Measurements from ENCODE around the gene CADM4.

CADM4 gene

GRCh38 chr19:43634068-43634467 is 5.6 kb downstream of the CADM4 start:
- DNase-seq (ENCODE audit: low read depth) = no peak

DNA sequence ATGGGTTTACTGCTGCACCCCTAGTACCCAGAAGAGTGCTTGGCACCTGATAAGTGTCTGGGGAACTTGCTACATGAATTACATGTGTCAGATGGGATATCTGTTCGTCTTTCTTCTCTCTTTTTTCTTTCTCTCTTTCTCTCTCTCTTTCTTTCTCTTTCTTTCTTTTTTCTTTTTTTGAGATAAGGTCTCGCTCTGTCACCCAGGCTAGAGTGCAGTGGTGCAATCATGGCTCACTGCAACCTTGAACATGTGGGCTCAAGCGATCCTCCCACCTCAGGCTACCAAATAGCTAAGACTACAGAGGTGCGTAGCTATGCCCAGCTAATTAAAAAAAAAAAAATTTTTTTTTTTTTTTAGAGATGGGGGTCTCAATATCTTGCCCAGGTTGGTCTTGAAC is 6.1 kb downstream of the CADM4 start:
- DNase-seq (ENCODE audit: low read depth) = no peak

- DNase-seq (ENCODE audit: low read depth) = no peak
These were observed 8.2 kb downstream of the CADM4 start for GRCh38 chr19:43631491-43631890.

- no peak for DNase-seq (ENCODE audit: low read depth)
These were observed 10.9 kb downstream of the CADM4 start for GRCh38 chr19:43628646-43629326.

DNA sequence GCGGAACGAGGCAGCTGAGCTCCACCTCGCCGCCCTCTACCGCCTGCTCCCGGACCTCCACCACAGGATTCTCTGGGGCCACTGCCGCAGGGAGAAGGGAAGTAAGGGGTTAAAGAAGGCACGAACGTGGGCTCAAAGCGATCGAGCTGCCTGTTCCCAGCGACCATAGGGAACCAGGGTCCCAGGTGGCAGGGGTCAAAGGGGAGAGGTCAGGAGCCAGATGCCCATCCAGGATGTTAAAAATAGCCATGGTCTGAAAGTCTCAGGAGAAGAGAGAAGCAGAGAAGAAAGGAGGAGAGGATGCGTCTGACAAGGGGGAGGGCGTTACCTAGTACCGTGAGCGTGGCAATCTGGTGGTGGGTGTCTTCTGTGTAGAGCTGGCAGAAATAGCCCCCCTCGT is 12.8 kb downstream of the CADM4 start:
- DNase-seq (ENCODE audit: low read depth) = no peak

DNA sequence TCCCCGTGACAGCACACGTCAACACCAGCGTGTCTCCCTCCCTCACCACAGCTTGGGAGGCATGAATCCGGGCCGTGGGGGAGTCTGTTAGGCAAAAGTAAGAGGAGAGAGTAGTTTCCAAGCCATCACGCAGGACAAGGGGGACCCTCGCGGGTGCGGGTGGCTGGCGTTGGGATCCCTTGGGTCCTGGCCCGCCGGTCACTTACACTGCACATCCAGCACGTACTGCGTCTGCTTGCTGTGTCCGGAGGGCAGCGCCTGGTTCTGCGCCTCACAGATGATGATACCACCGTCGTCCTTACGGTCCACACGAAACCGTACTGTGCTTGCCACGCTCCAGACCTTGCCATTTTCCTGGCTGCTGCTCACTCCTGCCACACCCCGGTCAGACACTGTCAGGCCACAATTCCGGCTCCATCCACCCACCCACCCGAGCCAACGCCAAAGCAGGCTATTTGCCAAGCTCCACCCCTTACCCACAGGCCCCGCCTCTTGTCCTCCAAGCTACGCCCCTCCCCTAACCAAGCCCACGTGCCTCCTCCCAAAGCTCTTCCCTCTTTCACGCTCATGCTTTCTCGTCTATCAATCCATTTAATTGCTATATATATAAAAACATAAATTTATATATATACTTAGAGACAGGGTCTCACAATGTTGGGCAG is 13.6 kb downstream of the CADM4 start:
- no peak for DNase-seq (ENCODE audit: low read depth)

DNA sequence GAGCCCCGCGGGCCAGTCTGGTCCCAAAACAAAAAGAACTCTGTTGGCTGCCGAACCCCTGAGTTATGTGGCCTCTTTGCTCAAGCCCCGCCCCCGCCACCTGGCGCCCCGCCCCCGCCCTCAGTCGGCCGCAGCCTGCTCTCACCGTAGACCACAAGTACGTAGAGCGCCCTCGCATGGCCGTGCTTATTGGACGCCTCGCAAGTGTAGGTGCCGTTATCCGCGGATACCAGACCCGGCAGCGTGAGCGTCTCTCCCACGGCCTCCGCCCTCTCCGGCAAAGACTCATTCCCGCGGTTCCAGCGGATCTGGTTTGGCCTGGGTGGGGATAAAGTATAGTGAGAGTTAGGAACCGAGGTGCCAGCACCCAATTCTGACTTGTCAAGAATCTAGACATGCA is 14.7 kb downstream of the CADM4 start:
- peak; percentile 81 for DNase-seq (ENCODE audit: low read depth)

DNA sequence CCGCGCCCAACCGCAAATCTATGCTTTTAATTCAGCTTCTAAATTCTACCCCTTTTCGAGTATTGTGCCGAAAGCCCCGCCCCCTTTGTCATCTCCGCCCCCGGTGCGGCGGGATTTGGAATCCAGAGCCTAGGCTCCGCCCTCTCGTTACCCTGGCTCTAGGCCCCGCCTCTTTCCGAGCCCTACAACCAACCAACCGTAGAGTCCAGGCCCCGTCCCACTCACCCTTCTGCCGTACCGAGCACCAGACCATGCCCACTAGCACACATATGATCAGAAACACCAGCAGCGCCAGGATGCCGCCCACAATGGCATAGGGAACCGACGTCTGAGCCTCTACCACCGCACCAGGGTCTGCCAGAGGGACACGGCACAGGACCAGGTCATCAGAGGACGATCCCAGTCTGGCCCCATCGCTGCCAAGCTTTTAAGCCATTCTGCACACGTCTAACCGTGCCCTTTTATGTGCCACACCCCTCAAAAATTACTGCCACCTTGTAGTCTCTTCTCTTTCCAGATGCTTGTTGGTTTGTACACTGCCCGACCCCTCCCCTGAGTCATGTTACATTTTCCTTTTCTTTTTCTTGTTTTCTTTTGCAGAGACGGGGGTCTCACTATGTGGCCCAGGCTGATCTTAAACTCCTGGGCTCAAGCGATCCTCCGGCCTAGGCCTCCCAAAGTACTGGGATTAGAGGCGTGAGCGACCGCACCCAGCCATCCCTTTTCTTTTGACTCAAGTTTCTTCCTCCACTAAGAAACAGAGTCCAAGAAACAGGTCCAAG is 15.6 kb downstream of the CADM4 start:
- DNase-seq (ENCODE audit: low read depth) = peak; percentile 6

- DNase-seq (ENCODE audit: low read depth) = no peak
These were observed 16.7 kb downstream of the CADM4 start for GRCh38 chr19:43622956-43623355.

DNA sequence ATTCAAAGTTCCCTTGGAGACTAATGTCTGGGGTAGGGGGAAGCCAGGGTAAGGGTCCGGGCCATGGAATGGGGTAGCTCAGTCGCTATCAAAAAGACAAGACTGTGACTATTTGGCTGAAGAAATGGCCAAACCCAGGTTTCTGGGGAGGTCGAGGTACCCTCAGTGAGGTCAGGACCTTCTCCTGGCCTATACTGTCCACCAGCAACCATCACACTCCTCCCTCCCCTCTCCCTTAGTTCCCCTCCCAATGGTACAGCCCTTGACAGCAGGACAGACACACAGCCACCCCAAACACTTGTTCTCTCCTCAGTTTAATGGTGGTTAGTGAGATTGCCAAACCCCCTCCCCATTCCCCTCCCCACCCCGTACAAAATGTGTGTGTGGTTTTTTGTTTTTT is 17.6 kb downstream of the CADM4 start:
- no peak for DNase-seq (ENCODE audit: low read depth)

- DNase-seq (ENCODE audit: low read depth) = no peak
These were observed 19.3 kb downstream of the CADM4 start for GRCh38 chr19:43620061-43621001.

DNA sequence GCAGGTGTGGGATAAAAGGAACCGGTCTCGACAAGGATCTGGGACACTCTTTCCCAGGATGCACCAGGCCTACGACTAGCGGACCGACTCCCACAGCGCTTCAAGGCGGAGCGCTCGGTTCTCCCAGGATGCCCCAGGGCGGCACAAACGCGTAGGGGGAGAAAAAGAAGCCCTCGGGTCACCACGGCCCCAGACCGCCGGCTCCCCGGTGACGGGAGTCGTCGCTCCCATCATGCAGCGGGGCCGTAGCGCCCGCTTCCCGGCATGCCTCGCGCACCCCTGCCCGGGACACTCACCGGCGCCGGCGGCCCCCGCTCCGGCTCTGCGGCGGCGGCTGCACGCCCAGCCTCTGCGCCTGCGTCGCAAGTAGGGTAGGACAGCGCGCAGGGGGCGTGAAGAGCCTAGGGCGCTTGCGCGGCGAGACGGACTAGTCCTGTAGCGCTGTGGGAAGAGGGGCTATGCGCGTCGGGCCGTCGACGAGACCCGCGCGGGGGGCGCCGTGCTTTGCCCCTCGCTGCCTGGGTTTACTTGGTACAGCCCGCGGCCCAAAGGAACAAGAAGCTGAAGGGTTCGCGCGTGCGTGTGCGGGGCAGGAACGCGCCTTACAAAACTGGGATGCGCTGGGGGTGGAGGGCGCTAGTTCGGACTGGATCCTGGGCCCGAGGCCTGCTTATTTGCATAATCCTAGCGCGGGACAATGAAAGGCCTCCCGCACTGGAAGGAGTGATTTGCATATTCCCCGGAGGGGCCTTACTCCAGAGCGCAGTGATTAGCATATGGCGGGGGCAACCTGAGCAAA is 20.2 kb downstream of the CADM4 start, which contains the start of gene ZNF428:
Gene ZNF428, minus strand, starts transcription at position 368 of the 799 bp plus-strand sequence. CDS start 5,325 bp downstream, outside the sequence.
- peak; percentile 84 for DNase-seq (ENCODE audit: low read depth)

GRCh38 chr19:43618921-43619261 is 20.8 kb downstream of the CADM4 start:
- DNase-seq (ENCODE audit: low read depth) = no peak

DNA sequence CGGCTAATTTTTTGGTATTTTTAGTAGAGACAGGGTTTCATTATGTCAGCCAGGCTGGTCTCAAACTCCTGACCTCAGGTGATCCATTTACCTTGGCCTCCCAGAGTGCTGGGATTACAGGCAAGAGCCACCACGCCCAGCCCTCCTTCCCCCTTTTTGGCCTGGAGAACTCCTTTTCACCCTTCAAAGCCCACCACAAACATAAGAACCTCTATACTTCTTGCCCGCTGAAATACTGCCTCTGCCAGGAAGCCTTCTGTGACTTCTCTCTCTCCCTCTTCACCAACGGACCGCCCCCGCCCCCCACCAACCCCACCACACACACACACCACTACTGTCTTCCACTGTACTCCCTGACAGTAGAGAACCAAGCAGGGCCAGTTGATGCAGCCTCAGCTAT is 22.7 kb downstream of the CADM4 start:
- DNase-seq (ENCODE audit: low read depth) = no peak

- DNase-seq (ENCODE audit: low read depth) = no peak
These were observed 23.3 kb downstream of the CADM4 start for GRCh38 chr19:43616306-43616705.

DNA sequence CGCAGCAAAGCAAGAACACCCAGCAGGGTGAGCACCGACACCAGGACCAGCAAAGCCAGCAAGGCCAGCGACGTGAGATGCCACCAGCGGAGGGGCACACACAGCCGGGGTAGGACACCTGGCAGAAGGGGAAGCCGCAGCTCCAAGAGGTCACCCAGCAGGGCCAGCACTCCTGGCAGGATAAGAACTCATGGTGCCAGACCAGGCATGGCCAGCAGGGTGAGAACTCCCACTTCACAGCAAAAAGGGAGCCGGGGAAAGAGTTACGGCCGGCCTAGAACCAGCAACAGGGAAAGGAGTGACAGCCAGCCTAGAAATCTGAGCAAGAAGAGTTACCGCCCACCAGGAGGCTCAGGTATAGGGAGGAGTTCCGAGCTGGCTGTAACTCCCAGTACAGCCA is 27.3 kb downstream of the CADM4 start:
- no peak for DNase-seq (ENCODE audit: low read depth)

GRCh38 chr19:43611788-43612187 is 27.9 kb downstream of the CADM4 start, which contains the start of gene SRRM5:
TSS of gene SRRM5 (plus strand) at chr19:43612088. CDS start at chr19:43612122, 34 bp downstream.
- DNase-seq (ENCODE audit: low read depth) = no peak

DNA sequence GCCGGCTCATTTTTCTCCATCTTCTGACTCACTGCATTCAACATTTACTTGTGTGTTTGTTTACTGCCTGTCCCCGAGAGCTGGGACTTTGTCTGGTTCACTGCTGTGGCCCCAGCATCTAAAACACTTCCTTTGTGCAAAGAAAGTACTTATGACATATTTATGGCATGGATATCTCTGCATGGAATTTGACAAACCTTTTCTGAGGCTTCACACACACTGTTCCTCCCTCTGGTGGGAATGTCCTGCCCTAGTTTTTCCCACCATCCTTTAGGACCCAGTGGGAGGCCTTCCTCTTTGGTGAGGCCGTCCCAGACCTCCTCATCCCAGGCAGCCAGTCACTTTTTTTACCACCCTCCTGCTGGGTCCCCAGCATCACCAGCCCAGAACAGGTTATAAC is 29.2 kb downstream of the CADM4 start:
- DNase-seq (ENCODE audit: low read depth) = no peak

GRCh38 chr19:43609872-43610271 is 29.8 kb downstream of the CADM4 start:
- DNase-seq (ENCODE audit: low read depth) = no peak

- no peak for DNase-seq (ENCODE audit: low read depth)
These were observed 32.1 kb downstream of the CADM4 start for GRCh38 chr19:43607238-43608205.

All from stimulated activated CD4-positive, alpha-beta T cell treated with anti-CD3 and anti-CD28 coated beads, Interleukin-2, amount 100 ng/mL, for 4 hours (primary cell).